DMS153 treated with DMSO at 0.1 percent for 48 hours (cell line): Measurements from ENCODE around the gene APOC1.
"Not testable (repeated sequence)": the region's sequence is repeated elsewhere in the genome, so short reads cannot be mapped to it uniquely, and the experiment has no call there.

Source experiments
- DNase-seq: peaks from one replicate; lab custom pipeline; 2025; ENCODE audit not compliant: unreplicated experiment; lab: John Stamatoyannopoulos, UW

The APOC1 gene

DNA sequence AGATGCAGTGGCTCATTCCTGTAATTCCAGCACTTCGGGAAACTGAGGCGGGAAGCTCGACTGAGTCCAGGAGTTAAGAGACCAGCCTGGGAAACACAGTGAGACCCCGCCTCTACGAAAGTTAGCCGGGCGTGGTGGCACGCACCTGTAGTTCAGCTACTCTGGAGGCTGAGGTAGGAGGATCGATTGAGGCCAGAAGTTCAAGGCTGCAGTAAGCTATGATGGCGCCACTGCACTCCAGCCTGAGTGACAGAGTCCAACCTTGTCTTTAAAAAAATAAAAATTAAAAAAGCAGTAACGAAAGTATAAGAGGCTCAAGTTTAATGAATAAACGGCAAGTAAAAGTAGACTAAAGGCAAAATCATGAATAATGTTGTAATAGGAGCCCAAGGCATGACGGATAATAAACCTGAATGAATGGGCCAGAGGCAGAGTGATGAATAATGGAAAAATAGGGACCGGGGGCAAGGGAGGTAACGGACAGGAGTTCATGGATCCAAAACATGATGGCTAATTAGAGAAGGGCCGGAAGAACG, 24.5 kb upstream of the APOC1 start:
- no peak for DNase-seq

DNA sequence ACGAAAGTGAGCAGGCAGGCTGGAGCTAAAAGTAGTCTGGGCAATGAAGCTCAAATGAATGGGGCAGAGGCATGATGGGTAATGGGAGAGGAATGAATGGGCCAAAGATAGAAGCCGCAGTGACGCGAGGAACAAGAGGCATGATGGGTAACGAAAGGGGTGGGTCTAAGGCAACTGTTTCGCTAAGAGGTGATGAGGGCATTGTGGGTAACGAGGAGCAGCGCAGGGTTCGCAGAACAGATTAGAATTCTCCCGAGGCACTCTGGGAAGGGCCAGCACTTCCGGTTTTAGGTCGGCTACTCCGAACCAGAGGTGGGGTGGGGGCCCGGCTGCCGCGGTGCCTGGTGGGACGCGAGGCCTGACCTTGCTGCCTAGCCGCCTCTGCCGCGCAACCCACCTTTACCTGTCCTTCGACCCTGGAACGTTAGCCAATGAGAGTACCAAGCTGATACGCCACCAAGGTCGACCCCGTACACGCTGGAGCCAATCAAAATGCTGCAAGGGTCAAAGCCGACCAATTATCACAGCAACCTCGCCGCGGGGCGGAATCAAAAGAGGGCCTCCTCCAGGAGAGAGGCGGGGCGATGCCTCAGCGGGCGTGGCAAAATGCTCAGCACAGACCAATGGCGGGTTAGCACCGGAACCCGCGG, 23.9 kb upstream of the APOC1 start:
- DNase-seq: peak; percentile 100

DNA sequence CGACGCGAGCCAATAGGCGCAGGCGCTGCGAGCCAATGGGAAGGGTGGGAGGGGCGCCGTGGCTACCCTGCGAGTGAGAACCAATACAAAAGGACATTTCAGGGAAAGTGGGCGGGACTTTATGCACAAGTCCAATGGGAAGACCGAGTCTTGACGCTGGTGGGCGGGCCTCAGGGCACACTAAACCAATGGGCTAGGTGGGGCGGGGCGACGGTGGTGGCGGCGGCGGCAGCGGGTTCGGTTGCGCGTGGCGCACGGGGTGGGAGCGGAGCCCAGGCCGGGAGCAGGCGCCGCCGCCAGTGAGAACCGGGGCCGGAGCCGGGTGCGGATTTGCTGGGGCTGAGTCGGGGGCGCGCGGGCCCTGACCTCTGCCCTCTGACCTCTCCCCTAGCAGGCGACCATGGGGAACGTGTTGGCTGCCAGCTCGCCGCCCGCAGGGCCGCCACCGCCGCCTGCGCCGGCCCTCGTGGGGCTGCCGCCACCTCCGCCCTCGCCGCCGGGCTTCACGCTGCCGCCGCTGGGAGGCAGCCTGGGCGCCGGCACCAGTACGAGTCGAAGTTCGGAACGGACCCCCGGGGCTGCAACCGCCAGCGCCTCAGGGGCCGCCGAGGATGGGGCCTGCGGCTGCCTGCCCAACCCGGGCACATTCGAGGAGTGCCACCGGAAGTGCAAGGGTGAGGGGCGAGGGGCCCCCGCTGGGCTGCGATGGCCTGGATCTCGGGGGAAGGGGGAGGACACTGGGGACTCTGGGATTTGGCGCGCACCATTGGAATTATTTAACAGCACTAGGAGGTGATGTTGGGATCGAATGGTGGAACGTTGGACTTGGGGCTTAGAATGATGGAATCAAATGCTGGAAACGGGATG, 23.2 kb upstream of the APOC1 start, which contains the start of gene TOMM40:
Gene TOMM40, plus strand, starts transcription at position 239 of the 867 bp plus-strand sequence. Its CDS starts 162 bp downstream, at position 401.
- peak; percentile 100 for DNase-seq

DNA sequence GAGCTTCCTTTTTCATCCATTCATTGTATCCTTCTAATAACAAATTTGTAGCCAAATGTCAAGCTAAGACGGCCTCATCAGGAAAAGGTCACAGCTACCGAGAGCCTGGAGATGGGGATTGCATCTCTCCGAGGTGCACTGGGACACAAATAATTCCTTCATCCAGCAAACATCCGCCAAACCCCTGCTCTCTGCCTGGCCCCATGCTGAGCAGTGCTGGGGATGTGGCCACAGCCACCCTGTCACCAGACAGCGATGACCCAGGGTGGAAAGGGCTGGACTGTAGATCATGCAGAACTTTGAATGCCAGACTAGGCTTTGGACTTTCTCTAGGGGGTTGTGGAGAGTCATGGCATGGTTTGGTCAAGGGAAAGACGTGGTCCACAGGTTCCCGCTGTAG, 21.5 kb upstream of the APOC1 start:
- DNase-seq: no peak

DNA sequence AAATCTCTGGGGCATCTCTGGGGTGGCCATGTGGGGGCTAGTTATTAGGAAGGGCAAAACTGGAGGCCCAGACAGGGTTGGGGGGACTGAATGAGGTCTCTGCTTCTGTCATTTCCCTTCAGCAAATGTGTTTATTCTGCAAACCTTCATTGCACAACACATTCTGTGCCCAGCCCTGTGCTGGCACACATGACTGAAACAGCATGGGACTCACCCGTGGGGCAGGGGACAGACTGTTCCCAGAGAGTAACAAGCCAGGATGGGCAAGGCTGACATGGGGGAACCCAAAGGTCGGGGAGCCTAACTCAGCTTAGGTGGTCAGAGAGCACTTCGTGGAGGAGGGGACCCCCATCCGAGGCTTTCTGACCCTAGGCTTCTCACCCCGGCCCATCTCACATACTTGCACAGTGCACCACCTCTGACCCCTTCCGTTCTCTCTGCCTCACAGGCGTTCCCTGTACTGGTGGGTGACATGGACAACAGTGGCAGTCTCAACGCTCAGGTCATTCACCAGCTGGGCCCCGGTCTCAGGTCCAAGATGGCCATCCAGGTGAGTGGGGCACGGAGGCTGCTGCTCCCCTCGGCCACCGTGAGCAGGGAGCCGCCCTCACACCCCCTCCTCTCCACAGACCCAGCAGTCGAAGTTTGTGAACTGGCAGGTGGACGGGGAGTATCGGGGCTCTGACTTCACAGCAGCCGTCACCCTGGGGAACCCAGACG, 20.9 kb upstream of the APOC1 start:
- no peak for DNase-seq

DNA sequence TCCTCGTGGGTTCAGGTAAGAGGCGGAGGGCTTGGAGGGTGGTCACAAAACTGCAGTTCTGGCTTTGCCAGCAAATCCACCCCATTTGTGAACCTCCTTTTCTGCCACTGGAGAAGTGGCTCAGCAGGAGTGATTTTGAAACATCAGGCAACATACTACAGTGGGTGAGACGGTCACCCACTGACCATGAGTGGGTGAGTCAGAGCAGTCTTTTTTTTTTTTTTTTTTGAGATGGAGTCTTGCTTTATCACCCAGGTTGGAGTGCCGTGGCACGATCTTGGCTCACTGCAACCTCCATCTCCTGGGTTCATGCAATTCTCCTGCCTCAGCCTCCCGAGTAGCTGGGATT, 20.4 kb upstream of the APOC1 start:
- DNase-seq: no peak

DNA sequence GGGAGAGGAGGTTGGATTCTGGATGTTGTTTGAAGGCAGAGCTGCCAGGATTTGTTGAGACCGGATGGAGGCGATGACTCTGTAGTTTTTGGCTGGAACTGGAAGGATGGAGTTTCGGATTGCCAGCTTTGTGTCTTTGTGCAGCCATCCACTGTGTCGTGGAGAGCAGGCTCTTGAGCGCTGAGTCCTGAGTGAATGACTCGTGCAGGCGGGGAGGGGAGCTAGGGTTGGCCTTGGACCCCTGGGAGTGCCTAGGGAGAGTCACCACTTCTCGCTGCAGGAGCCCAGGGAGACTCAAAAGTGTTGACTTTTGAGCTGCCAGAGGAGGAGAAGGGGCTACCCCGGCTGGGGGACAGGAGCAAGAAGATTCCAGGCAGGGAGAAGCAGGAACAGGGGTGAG, 19.5 kb upstream of the APOC1 start:
- DNase-seq: no peak

DNA sequence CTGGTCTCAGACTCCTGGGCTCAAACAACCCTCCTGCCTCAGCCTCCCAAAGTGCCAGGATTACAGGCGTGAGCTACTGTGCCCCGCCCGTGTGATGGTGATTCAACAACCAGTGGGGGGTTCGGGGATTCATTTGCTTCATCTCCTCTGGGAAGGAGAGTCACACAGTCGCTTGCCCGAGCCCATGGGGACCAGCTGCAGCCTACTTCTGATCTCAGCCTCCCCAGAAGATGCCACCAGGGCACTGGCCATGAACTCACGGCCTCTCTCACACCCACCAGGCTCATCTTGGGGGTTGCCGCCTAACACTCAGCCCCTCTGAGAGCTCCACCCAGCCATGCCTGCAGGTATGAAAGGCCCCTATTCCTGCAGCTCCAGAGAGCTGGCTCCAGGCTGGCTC, 16.6 kb upstream of the APOC1 start:
- DNase-seq: no peak

DNA sequence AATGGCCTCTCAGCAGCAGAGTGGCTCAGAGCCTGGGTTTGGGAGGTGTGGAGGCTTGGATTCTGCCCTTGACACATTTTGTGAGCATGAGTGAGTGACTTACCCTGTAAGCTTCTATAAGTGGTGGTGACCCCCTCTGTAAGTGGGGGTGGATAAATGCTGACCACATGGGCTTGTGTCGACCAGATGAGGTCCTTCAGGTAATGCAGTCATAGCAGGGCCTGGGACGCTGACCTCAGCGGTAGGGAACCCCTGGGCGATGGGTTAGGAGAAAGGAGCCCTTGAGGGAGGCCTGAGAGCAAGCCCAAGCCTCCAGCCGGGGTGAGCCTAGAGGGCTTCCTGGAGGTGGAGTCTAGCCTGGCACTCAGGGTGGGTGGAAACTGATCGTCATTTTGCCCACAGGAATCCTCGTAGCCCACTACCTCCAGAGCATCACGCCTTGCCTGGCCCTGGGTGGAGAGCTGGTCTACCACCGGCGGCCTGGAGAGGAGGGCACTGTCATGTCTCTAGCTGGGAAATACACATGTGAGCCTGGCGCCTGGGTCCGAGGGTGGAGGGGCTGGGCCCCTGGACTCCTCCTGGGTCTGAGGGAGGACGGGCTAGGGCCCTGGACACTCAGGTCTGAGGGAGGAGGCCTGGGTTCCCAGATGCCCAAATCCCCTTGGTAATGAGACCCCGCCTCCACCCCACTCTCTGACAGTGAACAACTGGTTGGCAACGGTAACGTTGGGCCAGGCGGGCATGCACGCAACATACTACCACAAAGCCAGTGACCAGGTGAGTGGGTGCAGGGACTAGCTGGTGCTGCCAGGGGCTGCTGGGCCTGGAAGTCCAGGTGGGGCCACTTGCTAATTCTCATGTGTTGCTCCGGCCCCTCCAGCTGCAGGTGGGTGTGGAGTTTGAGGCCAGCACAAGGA, 13.8 kb upstream of the APOC1 start:
- DNase-seq: no peak

DNA sequence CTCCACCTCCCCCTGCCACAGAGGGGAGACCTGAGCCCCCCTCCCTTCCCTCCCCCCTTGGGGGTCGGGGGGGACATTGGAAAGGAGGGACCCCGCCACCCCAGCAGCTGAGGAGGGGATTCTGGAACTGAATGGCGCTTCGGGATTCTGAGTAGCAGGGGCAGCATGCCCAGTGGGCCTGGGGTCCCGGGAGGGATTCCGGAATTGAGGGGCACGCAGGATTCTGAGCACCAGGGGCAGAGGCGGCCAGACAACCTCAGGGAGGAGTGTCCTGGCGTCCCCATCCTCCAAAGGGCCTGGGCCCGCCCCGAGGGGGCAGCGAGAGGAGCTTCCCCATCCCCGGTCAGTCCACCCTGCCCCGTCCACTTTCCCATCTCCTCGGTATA, 11.2 kb upstream of the APOC1 start:
- no peak for DNase-seq

DNA sequence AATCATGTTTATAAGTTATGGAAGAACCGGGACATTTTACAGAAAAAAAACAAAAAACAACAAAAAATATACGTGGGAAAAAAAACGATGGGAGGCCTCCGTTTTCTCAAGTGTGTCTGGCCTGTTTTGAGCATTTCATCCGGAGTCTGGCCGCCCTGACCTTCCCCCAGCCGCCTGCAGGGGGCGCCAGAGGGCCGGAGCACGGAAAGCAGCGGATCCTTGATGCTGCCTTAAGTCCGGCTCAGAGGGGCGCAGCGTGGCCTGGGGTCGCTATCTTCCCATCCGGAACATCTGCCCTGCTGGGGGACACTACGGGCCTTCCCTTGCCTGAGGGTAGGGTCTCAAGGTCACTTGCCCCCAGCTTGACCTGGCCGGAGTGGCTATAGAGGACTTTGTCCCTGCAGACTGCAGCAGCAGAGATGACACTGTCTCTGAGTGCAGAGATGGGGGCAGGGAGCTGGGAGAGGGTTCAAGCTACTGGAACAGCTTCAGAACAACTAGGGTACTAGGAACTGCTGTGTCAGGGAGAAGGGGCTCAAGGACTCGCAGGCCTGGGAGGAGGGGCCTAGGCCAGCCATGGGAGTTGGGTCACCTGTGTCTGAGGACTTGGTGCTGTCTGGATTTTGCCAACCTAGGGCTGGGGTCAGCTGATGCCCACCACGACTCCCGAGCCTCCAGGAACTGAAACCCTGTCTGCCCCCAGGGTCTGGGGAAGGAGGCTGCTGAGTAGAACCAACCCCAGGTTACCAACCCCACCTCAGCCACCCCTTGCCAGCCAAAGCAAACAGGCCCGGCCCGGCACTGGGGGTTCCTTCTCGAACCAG, 10.6 kb upstream of the APOC1 start:
- no peak for DNase-seq

DNA sequence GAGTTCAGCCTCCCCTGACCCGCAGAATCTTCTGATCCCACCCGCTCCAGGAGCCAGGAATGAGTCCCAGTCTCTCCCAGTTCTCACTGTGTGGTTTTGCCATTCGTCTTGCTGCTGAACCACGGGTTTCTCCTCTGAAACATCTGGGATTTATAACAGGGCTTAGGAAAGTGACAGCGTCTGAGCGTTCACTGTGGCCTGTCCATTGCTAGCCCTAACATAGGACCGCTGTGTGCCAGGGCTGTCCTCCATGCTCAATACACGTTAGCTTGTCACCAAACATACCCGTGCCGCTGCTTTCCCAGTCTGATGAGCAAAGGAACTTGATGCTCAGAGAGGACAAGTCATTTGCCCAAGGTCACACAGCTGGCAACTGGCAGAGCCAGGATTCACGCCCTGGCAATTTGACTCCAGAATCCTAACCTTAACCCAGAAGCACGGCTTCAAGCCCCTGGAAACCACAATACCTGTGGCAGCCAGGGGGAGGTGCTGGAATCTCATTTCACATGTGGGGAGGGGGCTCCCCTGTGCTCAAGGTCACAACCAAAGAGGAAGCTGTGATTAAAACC, 9.9 kb upstream of the APOC1 start:
- DNase-seq: no peak

DNA sequence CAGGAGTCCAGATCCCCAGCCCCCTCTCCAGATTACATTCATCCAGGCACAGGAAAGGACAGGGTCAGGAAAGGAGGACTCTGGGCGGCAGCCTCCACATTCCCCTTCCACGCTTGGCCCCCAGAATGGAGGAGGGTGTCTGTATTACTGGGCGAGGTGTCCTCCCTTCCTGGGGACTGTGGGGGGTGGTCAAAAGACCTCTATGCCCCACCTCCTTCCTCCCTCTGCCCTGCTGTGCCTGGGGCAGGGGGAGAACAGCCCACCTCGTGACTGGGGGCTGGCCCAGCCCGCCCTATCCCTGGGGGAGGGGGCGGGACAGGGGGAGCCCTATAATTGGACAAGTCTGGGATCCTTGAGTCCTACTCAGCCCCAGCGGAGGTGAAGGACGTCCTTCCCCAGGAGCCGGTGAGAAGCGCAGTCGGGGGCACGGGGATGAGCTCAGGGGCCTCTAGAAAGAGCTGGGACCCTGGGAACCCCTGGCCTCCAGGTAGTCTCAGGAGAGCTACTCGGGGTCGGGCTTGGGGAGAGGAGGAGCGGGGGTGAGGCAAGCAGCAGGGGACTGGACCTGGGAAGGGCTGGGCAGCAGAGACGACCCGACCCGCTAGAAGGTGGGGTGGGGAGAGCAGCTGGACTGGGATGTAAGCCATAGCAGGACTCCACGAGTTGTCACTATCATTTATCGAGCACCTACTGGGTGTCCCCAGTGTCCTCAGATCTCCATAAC, 8.8 kb upstream of the APOC1 start, which contains the start of gene APOE:
Gene APOE, plus strand, starts transcription at position 360 of the 724 bp plus-strand sequence. CDS start 829 bp downstream, outside the sequence.
- no peak for DNase-seq

DNA sequence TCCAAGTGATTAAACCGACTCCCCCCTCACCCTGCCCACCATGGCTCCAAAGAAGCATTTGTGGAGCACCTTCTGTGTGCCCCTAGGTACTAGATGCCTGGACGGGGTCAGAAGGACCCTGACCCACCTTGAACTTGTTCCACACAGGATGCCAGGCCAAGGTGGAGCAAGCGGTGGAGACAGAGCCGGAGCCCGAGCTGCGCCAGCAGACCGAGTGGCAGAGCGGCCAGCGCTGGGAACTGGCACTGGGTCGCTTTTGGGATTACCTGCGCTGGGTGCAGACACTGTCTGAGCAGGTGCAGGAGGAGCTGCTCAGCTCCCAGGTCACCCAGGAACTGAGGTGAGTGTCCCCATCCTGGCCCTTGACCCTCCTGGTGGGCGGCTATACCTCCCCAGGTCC, 6.8 kb upstream of the APOC1 start:
- no peak for DNase-seq

DNA sequence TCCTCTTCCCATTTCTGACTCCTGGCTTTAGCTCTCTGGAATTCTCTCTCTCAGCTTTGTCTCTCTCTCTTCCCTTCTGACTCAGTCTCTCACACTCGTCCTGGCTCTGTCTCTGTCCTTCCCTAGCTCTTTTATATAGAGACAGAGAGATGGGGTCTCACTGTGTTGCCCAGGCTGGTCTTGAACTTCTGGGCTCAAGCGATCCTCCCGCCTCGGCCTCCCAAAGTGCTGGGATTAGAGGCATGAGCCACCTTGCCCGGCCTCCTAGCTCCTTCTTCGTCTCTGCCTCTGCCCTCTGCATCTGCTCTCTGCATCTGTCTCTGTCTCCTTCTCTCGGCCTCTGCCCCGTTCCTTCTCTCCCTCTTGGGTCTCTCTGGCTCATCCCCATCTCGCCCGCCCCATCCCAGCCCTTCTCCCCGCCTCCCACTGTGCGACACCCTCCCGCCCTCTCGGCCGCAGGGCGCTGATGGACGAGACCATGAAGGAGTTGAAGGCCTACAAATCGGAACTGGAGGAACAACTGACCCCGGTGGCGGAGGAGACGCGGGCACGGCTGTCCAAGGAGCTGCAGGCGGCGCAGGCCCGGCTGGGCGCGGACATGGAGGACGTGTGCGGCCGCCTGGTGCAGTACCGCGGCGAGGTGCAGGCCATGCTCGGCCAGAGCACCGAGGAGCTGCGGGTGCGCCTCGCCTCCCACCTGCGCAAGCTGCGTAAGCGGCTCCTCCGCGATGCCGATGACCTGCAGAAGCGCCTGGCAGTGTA, 6.2 kb upstream of the APOC1 start:
- DNase-seq: no peak

DNA sequence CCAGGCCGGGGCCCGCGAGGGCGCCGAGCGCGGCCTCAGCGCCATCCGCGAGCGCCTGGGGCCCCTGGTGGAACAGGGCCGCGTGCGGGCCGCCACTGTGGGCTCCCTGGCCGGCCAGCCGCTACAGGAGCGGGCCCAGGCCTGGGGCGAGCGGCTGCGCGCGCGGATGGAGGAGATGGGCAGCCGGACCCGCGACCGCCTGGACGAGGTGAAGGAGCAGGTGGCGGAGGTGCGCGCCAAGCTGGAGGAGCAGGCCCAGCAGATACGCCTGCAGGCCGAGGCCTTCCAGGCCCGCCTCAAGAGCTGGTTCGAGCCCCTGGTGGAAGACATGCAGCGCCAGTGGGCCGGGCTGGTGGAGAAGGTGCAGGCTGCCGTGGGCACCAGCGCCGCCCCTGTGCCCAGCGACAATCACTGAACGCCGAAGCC, 5.6 kb upstream of the APOC1 start:
- DNase-seq: no peak

DNA sequence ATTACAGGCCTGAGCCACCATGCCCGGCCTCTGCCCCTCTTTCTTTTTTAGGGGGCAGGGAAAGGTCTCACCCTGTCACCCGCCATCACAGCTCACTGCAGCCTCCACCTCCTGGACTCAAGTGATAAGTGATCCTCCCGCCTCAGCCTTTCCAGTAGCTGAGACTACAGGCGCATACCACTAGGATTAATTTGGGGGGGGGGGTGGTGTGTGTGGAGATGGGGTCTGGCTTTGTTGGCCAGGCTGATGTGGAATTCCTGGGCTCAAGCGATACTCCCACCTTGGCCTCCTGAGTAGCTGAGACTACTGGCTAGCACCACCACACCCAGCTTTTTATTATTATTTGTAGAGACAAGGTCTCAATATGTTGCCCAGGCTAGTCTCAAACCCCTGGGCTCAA, 4.6 kb upstream of the APOC1 start:
- no peak for DNase-seq

DNA sequence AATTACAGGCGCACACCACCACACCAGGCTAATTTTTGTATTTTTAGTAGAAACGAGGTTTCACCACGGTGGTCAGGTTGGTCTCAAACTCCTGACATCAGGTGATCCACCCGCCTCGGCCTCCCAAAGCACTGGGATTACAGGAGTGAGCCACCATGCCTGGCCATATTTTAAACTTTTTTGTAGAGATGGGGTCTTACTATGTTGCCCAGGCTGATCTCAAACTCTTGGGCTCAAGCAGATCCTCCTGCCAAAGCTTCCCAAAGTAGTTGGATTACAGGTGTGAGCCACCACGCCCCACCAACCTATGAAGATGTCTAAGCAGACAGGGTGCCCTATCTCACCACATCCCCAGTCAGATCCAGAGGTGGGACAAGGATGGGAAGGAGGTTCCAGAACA, 2.5 kb upstream of the APOC1 start:
- not testable (repeated sequence) for DNase-seq
